Posterior vena cava (tissue), 2 donors: ENCODE measurements around the gene MRPS35. TPM values are rescaled to one million over a fixed set of nuclear protein-coding genes. Genes with fewer than 3 reads are reported as not detected.
A peak's percentile ranks its signal among the peaks of the same experiment; 100 is the strongest.

Experiments
- DNase-seq: peaks from one replicate; pipeline ENCODE4 v3.0.0-alpha.2; 2020; ENCODE audit warnings: low spot score
- intact Hi-C, 2 donors: fragments of 100-400 bp; cut with DNase I; formaldehyde crosslinking; loops; one replicate each; pipeline versions ENCODE4 v1.14.1 to v1.14.2; 2022 to 2023
- long read RNA-seq, 2 donors: library from polyadenylated mRNA; unstranded; transcript quantifications; one replicate each; pipeline ENCODE4 v2.0.0, GENCODE V29; 2020 to 2021
- total RNA-seq, 2 donors: library from RNA; stranded (reverse); fragmentation: NEBNext Ultra II Directional; extraction: Animal tissue kit (Norgen Biotek cat#: 25700); gene quantifications; one replicate each; pipeline ENCODE4 v1.2.1, GENCODE V29; 2021
- donor health status: DM: yes; HTN: yes; CAD: no.
- donor health status: DM: yes; HTN: yes; CAD: no.

MRPS35 gene
- 10 to 100 TPM; 29.7 TPM for total RNA-seq
- long read RNA-seq, donor 1, transcript MRPS35-201 (8 exons, 1,888 nt), result major isoform, 23 of 26 reads
- long read RNA-seq, donor 1, partial matches to known transcripts, result 1 of 26 reads
- long read RNA-seq, donor 1, other reads (novel, unspliced or antisense), result 1 of 26 reads
- long read RNA-seq, donor 2, transcript MRPS35-201 (8 exons, 1,888 nt), result major isoform, 141 of 154 reads
- long read RNA-seq, donor 2, partial matches to known transcripts, result 5 of 154 reads
- long read RNA-seq, donor 2, other reads (novel, unspliced or antisense), result 6 of 154 reads

DNA sequence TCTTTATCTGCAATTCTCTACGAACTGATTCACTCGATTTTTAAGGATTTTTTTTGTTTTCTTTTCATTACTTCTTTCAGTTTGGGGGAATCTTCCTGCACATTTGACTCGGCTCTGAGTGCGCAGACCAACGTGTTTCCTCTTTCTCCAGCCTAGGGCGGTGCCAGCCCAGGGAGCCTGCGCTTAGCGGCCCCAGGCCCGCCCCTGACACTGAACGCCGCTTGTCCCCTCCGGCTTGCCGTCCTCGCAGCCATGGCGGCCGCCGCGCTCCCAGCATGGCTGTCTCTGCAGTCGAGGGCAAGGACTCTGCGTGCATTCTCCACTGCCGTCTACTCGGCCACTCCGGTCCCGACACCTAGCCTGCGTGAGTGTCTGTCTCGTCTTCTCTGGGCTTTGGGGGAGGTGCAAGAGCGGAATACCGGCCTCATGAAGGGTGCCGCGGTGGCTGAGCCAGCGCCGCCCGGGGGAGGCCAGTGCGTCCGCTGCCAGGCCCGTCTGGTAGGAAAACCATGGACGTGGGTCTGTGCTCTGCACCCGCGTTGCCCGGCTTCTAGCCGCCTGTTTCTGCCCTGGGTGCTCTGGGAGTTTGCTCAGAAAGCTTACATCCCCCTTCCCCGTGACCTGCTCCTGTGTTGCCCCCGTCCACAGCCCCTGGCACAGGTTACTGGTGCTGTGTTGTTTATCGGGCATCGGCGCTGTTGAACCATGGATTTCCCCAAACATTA is at the start of gene MRPS35:
Gene MRPS35 (plus strand): TSS at position 241 of the 725 bp plus-strand sequence. CDS start 12 bp downstream, at position 253.
- intact Hi-C loops, result no loop called here
- peak; percentile 98 for DNase-seq

DNA sequence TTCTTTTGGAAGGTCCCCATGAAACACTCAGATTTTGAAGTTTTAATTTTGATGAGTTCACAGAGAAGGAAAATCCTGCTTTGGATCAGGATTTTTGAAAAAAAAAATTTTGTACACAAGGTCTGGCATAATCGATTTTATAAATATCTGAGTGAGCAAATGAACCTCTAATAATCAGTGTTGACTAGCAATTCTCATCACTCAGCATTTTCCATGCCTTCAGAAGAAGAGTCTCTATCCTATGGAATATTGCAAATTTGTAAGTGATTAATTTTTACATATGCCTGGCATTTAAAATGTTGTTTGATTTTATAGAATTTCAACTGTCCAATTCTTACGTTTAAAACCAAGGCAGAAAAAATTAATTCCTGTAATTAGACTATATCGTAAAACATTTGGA is 44.9 kb upstream of the MRPS35 start:
- intact Hi-C loops, result no loop called here

DNA sequence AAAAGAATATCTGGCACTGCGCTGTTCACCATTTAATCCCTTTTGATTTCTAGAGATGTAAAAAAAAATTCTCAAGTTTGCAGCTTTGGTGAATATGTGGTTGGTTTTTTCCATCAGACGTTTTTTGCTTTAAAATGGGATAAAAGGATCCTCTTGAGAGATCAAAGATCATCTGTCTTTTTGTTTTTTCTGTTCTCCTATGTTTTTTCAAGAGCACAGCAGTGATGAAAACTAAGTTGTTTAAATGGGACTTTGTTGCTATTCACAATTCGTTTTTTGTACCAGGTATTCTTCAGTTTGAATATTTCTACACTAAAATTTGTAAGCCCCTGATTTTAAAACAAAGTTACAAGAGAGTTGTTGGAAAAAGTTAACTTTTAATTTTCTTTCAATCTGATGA is 44.1 kb upstream of the MRPS35 start:
- DNase-seq, result no peak
- intact Hi-C loops, result no loop called here

More for the DNA sequence above, 44.9 kb upstream of the MRPS35 start:
- DNase-seq, result no peak

DNA sequence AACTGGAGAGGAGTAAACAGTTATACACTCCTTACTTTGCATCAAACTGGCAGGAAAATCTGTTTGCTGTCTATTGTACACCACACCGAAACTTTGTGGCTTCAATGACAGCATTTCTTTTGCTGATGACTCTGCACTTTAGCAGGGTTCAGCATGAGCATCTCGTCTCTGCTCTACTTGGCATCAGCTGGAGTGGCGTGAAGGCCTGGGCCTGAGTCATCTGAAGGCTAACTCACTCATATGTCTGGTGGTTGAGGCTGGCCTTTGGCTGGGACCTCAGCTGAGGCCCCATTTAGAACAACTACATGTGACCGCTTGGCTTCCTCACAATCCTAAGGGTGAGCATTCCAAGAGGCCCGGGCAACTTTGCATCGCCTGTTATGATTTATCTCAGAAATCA is 43.1 kb upstream of the MRPS35 start:
- intact Hi-C loops, result no loop called here
- peak; percentile 88 for DNase-seq

DNA sequence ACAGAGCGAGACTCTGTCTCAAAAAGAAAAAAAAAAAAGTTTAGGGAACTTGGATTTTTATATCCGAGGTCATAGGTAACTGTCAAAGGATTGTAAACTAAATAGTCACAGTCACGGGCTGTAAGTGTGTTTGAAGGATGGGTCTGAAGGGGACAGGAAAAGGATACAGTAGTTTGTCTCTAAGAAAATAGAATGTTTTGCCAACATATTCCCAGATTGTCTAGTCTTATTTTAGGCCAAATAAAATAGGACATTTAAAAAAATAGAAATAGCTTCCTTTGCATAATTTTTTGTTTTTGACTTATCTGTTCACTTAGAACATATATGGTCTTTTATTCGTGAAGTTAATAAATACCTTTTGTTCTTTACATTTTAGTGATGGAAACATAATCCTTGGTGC is 38.6 kb upstream of the MRPS35 start:
- intact Hi-C loops, result no loop called here
- no peak for DNase-seq

DNA sequence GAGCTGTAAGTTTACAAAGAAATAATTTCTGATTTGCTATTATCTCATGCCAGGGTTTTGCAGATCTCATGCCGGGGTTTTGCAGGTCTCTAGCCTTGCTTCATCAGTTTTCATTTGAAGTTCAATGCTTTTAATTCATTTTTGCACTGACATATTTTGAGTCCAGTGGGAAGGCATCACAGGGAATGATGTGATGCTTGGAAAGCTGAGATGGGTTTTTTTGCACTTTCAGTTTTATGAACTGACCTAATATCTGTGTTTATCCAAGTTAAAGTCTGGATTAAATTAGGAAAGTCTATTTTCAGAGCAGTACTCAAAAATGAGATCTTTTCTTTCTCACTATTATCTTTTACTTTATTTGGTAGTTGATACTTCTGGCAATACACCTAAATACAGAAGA is 38.0 kb upstream of the MRPS35 start:
- intact Hi-C loops, result no loop called here

DNA sequence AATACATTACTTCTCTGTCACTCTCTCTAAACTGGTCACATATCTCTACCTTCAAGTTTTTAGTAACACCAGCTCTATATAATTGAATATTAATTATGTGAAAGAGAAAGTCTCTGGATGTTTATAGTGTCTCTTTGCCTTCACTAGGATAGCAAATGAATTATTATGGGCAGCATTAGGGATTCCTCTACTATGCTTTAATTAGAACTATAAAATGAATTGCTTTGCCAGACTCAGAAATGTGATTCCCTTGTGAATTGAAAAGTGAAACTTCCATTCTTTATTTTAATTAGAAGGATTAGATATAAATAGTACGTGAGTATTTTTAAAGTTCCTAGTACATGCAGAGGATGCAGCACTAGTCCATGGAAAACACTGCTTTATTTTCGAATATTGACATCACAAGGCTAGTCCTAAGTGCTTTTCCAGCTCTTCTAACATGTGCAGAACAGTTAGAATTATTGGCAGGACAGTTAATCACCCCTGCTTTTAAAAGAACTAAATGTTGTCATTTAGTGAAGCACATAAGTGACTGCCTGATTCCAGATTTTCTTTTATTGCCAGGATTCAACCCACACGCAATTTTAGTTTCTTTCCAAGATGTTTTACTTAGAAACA is 37.4 kb upstream of the MRPS35 start:
- no peak for DNase-seq
- intact Hi-C loops, result no loop called here

More for the DNA sequence above, 38.0 kb upstream of the MRPS35 start:
- DNase-seq, result no peak

DNA sequence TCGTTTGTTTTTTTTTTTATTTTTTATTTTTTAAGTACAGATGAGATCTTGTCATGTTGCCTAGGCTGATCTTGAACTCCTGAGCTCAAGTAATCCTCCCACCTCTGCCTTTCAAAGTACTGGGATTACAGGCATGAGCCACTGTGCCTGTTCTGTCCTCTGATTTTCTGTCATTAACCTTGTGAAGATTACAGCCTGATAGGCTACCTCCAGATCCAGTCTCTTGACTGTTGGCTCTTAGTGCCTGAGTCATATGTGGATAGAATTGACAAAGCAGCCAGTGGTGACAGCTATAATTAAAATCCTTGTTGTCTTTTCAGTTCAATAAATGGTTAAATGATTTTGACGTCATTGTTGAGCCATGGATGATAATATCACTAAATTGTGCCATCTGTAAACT is 35.6 kb upstream of the MRPS35 start:
- no peak for DNase-seq
- intact Hi-C loops, result no loop called here

DNA sequence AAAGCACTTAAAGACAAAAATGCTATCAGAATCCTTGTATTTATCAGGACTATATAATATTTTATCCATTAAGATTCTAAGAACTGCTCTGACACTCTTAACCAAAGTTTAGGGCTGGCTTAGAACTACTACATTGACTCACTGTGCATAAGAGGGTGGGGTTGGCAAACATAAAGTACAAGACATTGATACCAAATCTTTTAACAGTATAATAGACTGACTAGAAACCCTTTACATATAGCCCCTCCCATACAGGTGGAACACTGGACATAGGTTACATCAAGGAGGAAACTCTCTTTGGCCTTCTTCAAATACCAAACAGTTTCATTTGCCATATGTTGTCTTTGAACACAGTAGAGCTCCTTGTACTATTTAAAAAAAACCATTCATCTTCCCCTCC is 30.0 kb upstream of the MRPS35 start:
- no peak for DNase-seq
- intact Hi-C loops, result no loop called here

DNA sequence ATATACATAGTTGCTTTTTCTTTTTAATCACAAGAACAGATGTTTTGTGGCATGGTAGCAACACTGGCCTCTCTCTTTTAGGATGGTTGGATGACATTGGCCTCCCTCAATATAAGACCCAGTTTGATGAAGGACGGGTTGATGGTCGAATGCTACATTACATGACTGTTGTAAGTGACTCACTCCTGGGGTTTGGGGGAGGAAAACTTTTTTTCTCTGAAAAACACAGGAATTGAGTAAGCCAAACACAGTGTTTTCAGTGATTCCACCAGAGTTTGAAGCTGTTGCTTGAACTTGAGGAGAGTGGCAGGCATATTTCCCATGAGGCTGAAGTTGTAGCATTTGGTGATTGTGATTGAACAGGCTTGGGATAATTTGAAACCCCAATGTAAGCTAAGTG is 28.1 kb upstream of the MRPS35 start:
- intact Hi-C loops, result no loop called here
- no peak for DNase-seq

DNA sequence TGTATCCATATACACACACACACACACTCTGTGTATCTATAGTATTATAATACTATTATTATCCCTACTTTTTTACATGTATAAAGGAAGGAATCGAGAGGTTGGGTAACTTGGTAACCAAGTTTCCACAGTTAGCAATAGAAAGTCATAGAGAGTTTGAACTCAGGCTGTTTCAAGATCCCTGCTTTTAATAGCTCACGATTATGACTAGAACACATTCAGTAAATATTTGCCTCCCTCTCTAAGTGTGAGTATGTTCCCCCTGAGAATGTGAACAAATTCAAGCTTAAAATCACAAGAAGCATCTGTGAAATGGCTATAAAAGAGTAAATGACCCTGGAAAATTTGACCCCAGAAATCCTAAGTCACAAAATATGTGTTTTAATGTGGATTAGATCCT is 25.4 kb upstream of the MRPS35 start:
- no peak for DNase-seq
- intact Hi-C loops, result no loop called here

DNA sequence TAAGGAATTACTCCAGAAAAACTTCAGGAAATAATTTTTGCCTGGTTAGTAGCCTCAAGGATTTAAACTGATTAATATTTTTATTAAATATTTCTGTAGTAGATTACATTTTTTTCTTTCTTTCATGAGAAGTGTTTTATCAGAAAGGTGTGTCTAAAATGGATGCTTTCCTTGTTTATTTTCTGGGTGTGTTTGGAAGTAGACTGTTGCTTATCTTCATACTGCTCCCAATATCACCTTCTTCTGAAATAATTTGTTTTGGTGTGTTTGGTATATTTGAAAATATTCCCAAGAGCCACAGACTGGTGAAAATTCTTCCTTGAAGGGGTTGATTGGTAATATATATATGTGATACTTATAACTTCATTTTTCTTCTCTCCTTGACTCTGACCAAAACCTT is 24.5 kb upstream of the MRPS35 start:
- no peak for DNase-seq
- intact Hi-C loops, result no loop called here

DNA sequence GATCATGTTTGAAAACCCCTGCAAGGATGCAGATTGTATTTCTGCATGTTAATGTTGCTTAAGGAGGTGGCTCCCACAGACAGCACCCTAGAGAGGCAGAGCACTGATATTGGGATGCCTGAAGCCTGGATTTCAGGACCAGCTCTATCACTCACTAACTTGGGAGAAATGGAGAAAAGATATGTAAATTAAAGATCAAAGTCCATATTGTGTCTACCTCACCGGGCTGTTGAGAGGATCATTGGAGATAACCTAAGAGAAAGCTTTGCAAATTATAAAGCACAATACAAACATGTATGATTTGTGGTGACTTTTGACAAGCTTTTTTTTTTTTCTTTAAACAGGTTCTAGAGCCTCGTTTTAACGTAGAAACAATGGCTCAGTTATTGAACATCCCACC is 22.0 kb upstream of the MRPS35 start:
- intact Hi-C loops, result no loop called here
- DNase-seq, result no peak

DNA sequence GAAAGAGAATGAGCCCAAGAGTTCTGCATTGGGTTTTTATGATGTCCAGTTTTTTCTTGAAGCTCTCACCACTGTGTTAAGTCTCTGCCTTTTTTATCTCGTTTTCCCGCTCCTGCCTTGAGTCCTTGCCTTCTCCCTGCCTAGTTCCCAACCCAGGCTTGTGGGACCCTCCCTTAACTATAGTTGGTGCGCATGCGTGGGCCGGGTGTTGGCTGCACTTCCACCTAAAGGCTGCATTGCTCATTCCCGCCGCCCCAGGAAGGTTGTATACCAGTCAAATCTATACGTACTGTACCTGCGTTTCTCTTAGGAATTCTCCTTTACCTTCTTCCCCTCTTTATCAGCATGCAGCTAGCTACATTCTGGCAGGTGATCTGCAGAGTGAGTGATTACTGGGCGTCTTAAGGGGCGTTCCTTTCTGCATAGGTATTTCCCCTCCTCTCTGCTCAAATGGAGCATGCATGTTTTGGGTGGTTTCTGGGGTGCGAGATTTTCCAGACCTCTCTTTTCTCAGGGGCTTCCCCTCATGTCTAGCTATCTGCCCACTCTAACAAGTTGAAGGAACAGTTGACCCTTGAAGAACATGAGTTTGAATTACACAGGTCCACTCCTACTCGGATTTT is 21.0 kb upstream of the MRPS35 start:
- no peak for DNase-seq
- intact Hi-C loops, result no loop called here

DNA sequence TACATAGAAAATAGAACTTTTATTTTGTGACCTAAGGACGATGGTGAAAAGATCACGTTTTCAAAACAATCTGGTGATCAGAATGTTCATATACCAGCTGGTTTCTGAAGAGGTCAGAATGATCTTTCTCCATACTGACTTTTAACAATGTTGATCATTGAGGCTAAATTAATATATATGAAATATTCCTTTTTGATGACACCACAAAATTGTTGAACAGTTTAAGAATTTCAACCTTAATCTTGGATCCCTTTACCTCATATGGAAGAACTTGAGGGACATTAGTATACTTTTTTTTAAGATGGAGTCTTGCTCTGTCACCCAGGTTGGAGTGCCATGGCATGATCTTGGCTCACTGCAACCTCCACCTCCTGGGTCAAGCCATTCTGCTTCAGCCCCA is 17.2 kb upstream of the MRPS35 start:
- intact Hi-C loops, result no loop called here
- no peak for DNase-seq

DNA sequence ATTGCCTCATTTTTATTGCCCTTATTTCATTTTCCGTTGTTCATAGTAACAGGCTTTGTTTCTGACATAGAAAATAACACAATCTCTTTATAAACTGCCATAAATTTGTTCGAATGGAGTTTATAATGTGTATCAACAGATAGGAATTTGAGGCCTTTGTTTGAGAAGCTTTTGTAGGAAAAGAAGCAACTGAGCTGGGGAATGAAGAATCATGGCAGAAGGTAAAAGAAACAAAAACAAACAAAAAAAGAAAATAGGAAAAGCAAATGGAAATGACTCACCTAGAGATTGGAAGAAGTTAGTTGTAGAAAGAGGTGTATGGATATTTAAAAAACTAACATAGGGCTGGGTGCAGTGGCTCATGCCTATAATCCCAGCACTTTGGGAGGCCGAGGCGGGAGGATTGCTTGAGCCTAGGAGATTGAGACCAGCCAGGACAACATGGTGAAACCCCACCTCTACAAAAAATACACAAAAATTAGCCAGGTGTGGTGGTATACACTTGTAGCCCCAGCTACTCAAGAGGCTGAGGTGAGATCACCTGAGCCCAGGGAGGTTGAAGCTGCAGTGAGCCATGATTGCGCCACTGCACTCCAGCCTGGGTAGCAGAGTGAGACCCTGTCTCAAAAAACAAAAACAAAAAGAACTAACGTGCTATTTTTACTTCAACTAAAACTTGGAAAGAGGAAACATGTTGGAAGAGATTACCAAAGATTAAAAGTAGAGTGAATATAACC is 14.9 kb upstream of the MRPS35 start:
- DNase-seq, result no peak
- intact Hi-C loops, result no loop called here

DNA sequence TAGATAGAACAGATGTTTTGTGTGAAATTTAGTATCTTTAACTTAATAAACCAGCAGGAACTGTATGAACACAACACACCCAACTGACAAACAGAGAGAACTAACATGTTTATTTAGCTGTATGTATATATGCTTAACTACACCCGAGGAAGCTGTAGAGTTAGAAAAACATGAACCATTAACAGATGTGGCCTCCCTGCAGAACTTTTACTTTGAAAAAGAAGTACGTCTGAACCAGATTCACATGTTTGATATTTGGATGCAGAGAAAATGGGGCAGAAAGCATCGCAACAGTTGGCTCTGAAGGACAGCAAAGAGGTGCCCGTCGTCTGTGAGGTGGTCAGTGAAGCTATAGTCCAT is 14.4 kb upstream of the MRPS35 start, which contains the start of gene REP15:
Gene REP15 (plus strand): TSS at position 155 of the 360 bp plus-strand sequence. CDS start 116 bp downstream, at position 271.
- intact Hi-C loops, result no loop called here
- DNase-seq, result no peak

DNA sequence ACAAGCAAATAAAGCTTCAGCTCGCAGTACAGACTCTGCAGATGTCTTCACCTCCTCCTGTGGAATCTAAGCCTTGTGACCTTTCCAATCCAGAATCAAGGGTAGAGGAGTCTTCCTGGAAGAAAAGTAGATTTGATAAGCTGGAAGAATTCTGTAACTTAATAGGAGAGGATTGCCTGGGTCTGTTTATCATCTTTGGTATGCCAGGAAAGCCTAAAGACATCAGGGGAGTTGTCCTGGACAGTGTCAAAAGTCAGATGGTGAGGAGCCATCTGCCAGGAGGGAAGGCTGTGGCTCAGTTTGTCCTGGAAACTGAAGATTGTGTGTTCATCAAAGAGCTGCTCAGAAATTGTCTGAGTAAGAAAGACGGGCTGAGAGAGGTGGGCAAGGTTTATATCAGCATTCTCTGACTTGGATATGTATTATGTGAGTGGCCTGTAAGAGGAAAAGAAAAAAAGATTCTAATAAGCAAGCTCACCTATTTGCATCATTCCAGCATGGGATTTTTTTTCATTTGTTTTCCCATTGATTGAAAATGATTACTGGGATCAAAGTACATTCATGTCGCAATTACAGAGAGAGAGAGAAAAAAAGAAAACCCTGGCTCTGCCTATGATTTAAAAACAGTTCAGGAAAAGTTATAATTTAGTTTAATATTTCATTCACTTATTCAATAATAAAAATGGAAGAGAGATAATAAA is 13.6 kb upstream of the MRPS35 start:
- no peak for DNase-seq
- intact Hi-C loops, result no loop called here
